Psoas muscle (tissue), 8 donors: ENCODE results near the gene METTL9. TPM values are rescaled to one million over a fixed set of nuclear protein-coding genes. Genes with fewer than 3 reads are reported as not detected.
"Not testable (repeated sequence)": the region's sequence is repeated elsewhere in the genome, so short reads cannot be mapped to it uniquely, and the experiment has no call there.

Experiments
- ATAC-seq, 4 donors: fragments of 200-7000 bp; cut with Tn5 transposase; one replicate each; pipeline ENCODE4 v1.9.1; 2020; ENCODE audit warnings: moderate library complexity in 3 of 4, mild to moderate bottlenecking in 2 of 4
- DNase-seq, 2 donors: peaks; one replicate each; pipeline ENCODE4 v3.0.0-alpha.2; 2020
- H3K27ac ChIP-seq: fragments of 200-600 bp; one replicate; pipeline ENCODE4 v1.8.0; 2022
- H3K27me3 ChIP-seq, 3 donors: fragments of 200-600 bp in 1 of 3; one replicate each; pipeline versions ENCODE4 v1.6.1 to v1.8.0; 2013 to 2022; ENCODE audit warnings: low read length in 2 of 3, mild to moderate bottlenecking in 2 of 3, moderate library complexity in 1 of 3; ENCODE audit not compliant: insufficient read depth in 3 of 3
- H3K36me3 ChIP-seq, 2 donors: fragments of 200-600 bp in 1 of 2; one replicate each; pipeline versions ENCODE4 v1.6.1 to v1.8.0; 2013 to 2022; ENCODE audit warnings: low read depth in 1 of 2, mild to moderate bottlenecking in 1 of 2, moderate library complexity in 1 of 2; ENCODE audit not compliant: insufficient read depth in 1 of 2
- H3K4me1 ChIP-seq: fragments of 200-600 bp; one replicate; pipeline ENCODE4 v1.8.0; 2022
- H3K4me3 ChIP-seq: fragments of 200-600 bp; one replicate; pipeline ENCODE4 v1.8.0; 2022; ENCODE audit warnings: mild to moderate bottlenecking
- H3K9me3 ChIP-seq: fragments of 200-600 bp; one replicate; pipeline ENCODE4 v1.8.0; 2022
- WGBS, 3 donors: extraction: QIAGEN DNeasy Blood & Tissue Kit; methylation state at CpG; one replicate each; pipeline versions ENCODE4 v1.1.6 to v1.1.7; 2013; 5-methylcytosine and 5-hydroxymethylcytosine counted together
- intact Hi-C, 2 donors: fragments of 100-400 bp; cut with DNase I; formaldehyde crosslinking; loops; one replicate each; pipeline versions ENCODE4 v1.11.0 to v1.14.2; 2022
- polyA plus RNA-seq, 3 donors: library from polyadenylated mRNA; stranded (reverse); fragments of 200-250 nt; gene quantifications; one replicate each; pipeline ENCODE4 v1.2.3, GENCODE V29; 2013
- total RNA-seq, 4 donors: library from RNA; stranded (reverse); fragmentation: NEBNext Ultra II Directional in 2 of 4; extraction: Animal tissue kit (Norgen Biotek cat#: 25700) in 2 of 4; gene quantifications; one replicate each; pipeline versions ENCODE4 v1.2.1 to v1.2.4, GENCODE V29; 2021 to 2023
- TF ChIP-seq, protein P1 (sequence below): fragments of 200-600 bp; IDR thresholded peaks from one replicate; pipeline ENCODE4 v1.8.0; 2022; ENCODE audit warnings: antibody characterized with exemption
- donor health status: healthy with polysubstance abuse.
- donor health status: DM: no; HTN: no; CAD: no; lungs with moderate emphysema.
- donor health status: Bipolar disorder and iron deficiency.
- donor health status: healthy.
- donor health status: DM: yes; HTN: yes; CAD: no.
- donor health status: DM: no; HTN: no; CAD: no.
- donor health status: DM: no; HTN: no; CAD: no.
- donor health status: DM: yes; HTN: yes; CAD: no.

METTL9 gene
- total and polyA plus RNA-seq, 7 donors, result 54.4 to 134 (median 71.8) TPM

DNA sequence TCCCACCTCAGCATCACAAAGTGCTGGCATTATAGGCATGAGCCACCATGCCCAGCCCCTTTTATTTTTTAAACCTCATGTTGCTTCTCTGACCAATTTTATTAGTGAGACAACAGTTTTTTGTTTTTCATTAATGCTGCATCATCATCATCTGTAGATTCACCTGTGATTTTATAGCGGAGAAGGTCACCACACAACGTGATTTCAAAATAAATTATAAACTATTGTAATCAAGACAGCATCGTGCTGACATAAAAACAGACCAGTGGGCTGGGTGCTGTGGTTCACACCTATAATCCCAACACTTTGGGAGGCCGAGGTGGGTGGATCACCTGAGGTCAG is 28.7 kb upstream of the METTL9 start:
- intact Hi-C loops, result no loop called here
- H3K4me1 ChIP-seq, result peaks cover 8% of the 10 kb centered on the region
- no peaks in the 10 kb centered on the region for H3K36me3 ChIP-seq
- no peak overlapping the region for H3K4me3 ChIP-seq
- no peaks in the 10 kb centered on the region for H3K9me3 ChIP-seq
- H3K27me3 ChIP-seq, result no peaks in the 10 kb centered on the region
- ATAC-seq, result no peak
- WGBS, 3 donors, result 86 to 94% (median 92%) methylated on average over 4 of the region's 4 CpGs
- no peak for DNase-seq
- TF ChIP-seq, protein P1, sequence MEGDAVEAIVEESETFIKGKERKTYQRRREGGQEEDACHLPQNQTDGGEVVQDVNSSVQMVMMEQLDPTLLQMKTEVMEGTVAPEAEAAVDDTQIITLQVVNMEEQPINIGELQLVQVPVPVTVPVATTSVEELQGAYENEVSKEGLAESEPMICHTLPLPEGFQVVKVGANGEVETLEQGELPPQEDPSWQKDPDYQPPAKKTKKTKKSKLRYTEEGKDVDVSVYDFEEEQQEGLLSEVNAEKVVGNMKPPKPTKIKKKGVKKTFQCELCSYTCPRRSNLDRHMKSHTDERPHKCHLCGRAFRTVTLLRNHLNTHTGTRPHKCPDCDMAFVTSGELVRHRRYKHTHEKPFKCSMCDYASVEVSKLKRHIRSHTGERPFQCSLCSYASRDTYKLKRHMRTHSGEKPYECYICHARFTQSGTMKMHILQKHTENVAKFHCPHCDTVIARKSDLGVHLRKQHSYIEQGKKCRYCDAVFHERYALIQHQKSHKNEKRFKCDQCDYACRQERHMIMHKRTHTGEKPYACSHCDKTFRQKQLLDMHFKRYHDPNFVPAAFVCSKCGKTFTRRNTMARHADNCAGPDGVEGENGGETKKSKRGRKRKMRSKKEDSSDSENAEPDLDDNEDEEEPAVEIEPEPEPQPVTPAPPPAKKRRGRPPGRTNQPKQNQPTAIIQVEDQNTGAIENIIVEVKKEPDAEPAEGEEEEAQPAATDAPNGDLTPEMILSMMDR, result no peak
- no peak overlapping the region for H3K27ac ChIP-seq

DNA sequence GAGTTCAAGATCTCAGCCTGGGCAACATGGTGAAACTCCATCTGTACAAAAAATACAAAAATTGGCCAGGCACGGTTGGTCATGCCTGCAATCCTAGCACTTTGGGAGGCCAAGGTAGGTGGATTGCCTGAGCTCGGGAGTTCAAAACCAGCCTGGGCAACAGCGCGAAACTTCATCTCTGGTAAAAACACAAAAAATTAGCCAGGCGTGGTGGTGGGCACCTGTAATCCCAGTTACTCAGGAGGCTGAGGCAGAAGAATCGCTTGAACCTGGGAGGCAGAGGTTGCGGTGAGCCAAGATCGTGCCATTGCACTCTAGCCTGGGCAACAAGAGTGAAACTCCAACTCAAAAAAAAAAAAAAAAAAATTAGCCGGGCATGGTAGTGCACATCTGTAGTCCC is 25.9 kb upstream of the METTL9 start:
- intact Hi-C loops, DNase-seq: not testable (repeated sequence)
- 95 to 96% (median 96%) methylated on average over 9 of the region's 9 CpGs for WGBS, 3 donors

DNA sequence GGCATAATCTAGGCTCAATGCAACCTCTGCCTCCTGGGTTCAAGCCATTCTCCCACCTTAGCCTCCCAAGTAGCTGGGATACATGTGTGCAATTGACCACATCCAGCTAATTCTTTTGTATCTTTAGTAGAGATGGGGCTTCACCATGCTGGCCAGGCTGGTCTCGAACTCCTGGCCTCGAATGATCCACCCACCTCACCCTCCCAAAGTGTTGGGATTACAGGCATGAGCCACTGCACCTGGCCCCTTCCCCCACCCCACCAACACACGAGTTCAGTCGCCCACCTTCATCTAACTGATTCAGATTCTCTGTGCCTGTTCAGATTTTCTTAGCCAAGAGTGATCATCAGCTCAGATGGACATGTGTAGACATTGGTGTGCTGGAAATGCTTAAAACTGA is 25.0 kb upstream of the METTL9 start:
- 79 to 81% (median 79%) methylated on average over 4 of the region's 4 CpGs for WGBS, 3 donors
- no peak for ATAC-seq

More for the DNA sequence above, 25.9 kb upstream of the METTL9 start:
- not testable (repeated sequence) for H3K27me3 ChIP-seq, ATAC-seq, H3K36me3 ChIP-seq, H3K4me1 ChIP-seq, H3K27ac ChIP-seq, H3K9me3 ChIP-seq, H3K4me3 ChIP-seq

DNA sequence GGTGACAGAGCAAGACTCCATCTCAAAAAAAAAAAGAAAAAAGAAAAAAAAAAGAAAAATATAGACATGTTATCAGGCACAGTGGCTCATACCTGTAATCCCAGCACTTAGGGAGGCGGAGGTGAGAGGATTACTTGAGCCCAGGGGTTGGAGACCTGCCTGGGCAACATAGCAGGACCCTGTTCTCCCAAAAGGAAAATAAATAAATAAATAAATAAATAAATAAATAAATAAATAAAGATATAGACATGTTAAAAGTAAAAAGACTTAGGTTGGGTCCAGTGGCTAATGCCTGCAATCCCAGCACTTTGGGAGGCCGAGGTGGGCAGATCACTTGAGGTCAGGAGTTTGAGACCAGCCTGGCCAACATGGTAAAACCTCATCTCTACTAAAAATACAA is 23.1 kb upstream of the METTL9 start:
- H3K27ac ChIP-seq, ATAC-seq, H3K9me3 ChIP-seq, H3K4me3 ChIP-seq, intact Hi-C loops, H3K36me3 ChIP-seq, H3K27me3 ChIP-seq, DNase-seq, H3K4me1 ChIP-seq: not testable (repeated sequence)
- WGBS, 3 donors, result 95 to 97% (median 96%) methylated on average over 2 of the region's 2 CpGs

More for the DNA sequence above, 25.0 kb upstream of the METTL9 start:
- TF ChIP-seq, protein P1, result no peak
- intact Hi-C loops, result no loop called here
- Histone ChIP-seq H3K27me3 (no peaks in the 10 kb centered on the region), H3K36me3 (no peaks in the 10 kb centered on the region), H3K9me3 (no peaks in the 10 kb centered on the region), H3K4me1 (peaks cover 3% of the 10 kb centered on the region), H3K4me3 (no peak overlapping the region), H3K27ac (no peak overlapping the region)
- DNase-seq, result no peak

DNA sequence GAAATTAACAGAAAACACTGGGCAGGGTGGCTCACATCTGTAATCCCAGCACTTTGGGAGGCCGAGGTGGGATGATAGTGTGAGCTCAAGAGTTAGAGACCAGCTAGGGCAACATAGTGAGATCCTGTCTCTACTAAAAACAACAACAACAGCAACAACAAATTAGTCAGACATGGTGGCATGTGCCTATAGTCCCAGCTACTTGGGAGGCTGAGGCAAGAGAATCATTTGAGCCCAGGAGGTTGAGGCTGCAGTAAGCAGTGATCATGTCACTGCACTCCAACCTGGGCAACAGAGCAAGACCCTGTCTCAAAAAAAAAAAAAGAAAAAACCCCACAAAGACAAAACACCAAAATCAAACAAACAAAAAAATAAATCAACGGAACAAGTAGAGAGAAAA is 21.9 kb upstream of the METTL9 start:
- H3K27me3 ChIP-seq, intact Hi-C loops, H3K36me3 ChIP-seq, H3K4me3 ChIP-seq, H3K4me1 ChIP-seq, ATAC-seq, DNase-seq, H3K27ac ChIP-seq, H3K9me3 ChIP-seq: not testable (repeated sequence)
- WGBS, 3 donors, result 85 to 88% (median 88%) methylated on average over 2 of the region's 2 CpGs

DNA sequence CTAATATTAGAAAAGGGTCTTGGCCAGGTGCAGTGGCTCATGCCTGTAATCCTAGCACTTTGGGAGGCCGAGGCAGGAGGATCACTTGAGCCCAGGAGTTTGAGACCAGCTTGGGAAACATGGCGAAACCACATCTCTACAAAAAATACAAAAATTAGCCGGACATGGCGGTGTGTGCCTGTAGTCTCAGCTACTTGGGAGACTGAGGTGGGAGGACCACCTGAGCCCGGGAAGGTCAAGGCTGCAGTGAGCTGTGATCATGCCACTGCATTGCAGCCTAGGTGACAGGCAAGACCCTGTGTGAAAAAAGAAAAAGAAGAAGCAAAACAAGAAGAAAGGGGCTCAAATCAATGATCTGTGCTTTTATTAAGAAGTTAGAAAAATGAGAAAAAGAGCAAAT is 21.1 kb upstream of the METTL9 start:
- H3K36me3 ChIP-seq, H3K9me3 ChIP-seq, H3K4me1 ChIP-seq, H3K27me3 ChIP-seq, H3K27ac ChIP-seq, H3K4me3 ChIP-seq, intact Hi-C loops, ATAC-seq, DNase-seq: not testable (repeated sequence)
- 88 to 92% (median 90%) methylated on average over 5 of the region's 5 CpGs for WGBS, 3 donors

DNA sequence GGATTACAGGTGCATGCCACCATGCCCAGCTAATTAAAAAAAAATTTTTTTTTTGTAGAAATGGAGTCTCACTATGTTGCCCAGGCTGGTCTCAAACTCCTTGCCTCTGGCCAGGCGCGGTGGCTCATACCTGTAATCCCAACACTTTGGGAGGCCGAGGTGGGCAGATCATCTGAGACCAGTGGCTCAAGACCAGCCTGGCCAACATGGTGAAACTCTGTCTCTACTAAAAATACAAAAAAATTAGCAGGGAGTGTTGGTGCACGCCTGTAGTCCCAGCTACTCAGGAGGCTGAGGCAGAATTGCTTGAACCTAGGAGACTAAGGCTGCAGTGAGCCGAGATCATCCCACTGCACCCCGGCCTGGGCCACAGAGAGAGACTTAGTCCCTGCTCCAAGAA is 19.2 kb upstream of the METTL9 start:
- H3K36me3 ChIP-seq, H3K27ac ChIP-seq, ATAC-seq, DNase-seq, H3K4me3 ChIP-seq, H3K27me3 ChIP-seq, H3K4me1 ChIP-seq, H3K9me3 ChIP-seq, intact Hi-C loops: not testable (repeated sequence)
- WGBS, 3 donors, result 90 to 93% (median 93%) methylated on average over 6 of the region's 6 CpGs
